Activated T-cell treated with anti-CD3 and anti-CD28 coated beads for 4 hours (primary cell): ENCODE measurements around the gene LRRN2.

Source experiments
- DNase-seq: peaks from one replicate; pipeline ENCODE4 v3.0.0-alpha.2; 2020

Gene LRRN2

GRCh38 chr1:204592246-204592948 lies 93.1 kb downstream of the LRRN2 start:
- no peak for DNase-seq

- no peak for DNase-seq
Observed at GRCh38 chr1:204591473-204592090, 94.0 kb downstream of the LRRN2 start.

GRCh38 chr1:204589409-204590038 lies 96.0 kb downstream of the LRRN2 start:
- no peak for DNase-seq

- no peak for DNase-seq
Observed at GRCh38 chr1:204588826-204589225, 96.7 kb downstream of the LRRN2 start.

GRCh38 chr1:204587621-204588020 lies 97.9 kb downstream of the LRRN2 start:
- DNase-seq = no peak

- DNase-seq = no peak
Observed at GRCh38 chr1:204584699-204585372, 100.7 kb downstream of the LRRN2 start.

- no peak for DNase-seq
Observed at GRCh38 chr1:204583909-204584632, 101.5 kb downstream of the LRRN2 start.

GRCh38 chr1:204581759-204582158 lies 103.8 kb downstream of the LRRN2 start:
- DNase-seq = no peak

- DNase-seq = no peak
Observed at GRCh38 chr1:204580862-204581261, 104.7 kb downstream of the LRRN2 start.

- no peak for DNase-seq
Observed at GRCh38 chr1:204579681-204580080, 105.9 kb downstream of the LRRN2 start.

- no peak for DNase-seq
Observed at GRCh38 chr1:204578867-204579664, 106.5 kb downstream of the LRRN2 start.

- DNase-seq = no peak
Observed at GRCh38 chr1:204577794-204578478, 107.6 kb downstream of the LRRN2 start.

GRCh38 chr1:204576422-204576821 lies 109.1 kb downstream of the LRRN2 start:
- no peak for DNase-seq

- no peak for DNase-seq
Observed at GRCh38 chr1:204575221-204576190, 110.0 kb downstream of the LRRN2 start.

- DNase-seq = no peak
Observed at GRCh38 chr1:204574865-204575163, 110.7 kb downstream of the LRRN2 start.

GRCh38 chr1:204574016-204574864 lies 111.3 kb downstream of the LRRN2 start:
- no peak for DNase-seq

GRCh38 chr1:204572923-204573922 lies 112.3 kb downstream of the LRRN2 start:
- no peak for DNase-seq

GRCh38 chr1:204571631-204572030 lies 113.9 kb downstream of the LRRN2 start:
- DNase-seq = no peak
